Lower leg skin (tissue), 4 donors: ENCODE measurements around the gene CTDSP2. TPM values are rescaled to one million over a fixed set of nuclear protein-coding genes. Genes with fewer than 3 reads are reported as not detected.
"Not testable (repeated sequence)": the region's sequence is repeated elsewhere in the genome, so short reads cannot be mapped to it uniquely, and the experiment has no call there.

Source experiments
- DNase-seq, 2 donors: peaks; one replicate each; pipeline ENCODE4 v3.0.0-alpha.2; 2019; ENCODE audit warnings: low spot score in 2 of 2
- H3K4me3 ChIP-seq: fragments of 200-600 bp; sonication (generic); 2 replicates; pipeline ENCODE4 v1.5.1; 2017; ENCODE audit warnings: mild to moderate bottlenecking, low read depth; ENCODE audit not compliant: poor library complexity, severe bottlenecking
- CTCF ChIP-seq, 3 donors: fragments of 450-650 bp; IDR thresholded peaks; one replicate each; pipeline ENCODE4 v1.5.1; 2016; ENCODE audit warnings: antibody characterized with exemption in 3 of 3, mild to moderate bottlenecking in 3 of 3, moderate library complexity in 2 of 3
- POLR2A ChIP-seq, 2 donors: fragments of 450-650 bp; IDR thresholded peaks; one replicate each; pipeline ENCODE4 v1.6.1; 2016 to 2017; ENCODE audit warnings: antibody characterized with exemption in 2 of 2, mild to moderate bottlenecking in 1 of 2, moderate library complexity in 1 of 2
- WGBS, 2 donors: methylation state at CpG; one replicate each; pipeline ENCODE4 v1.1.5; 2018; 5-methylcytosine and 5-hydroxymethylcytosine counted together
- intact Hi-C: fragments of 100-400 bp; cut with DNase I; formaldehyde crosslinking; loops from one replicate; pipeline ENCODE4 v1.15.0; 2023; ENCODE audit warnings: low total_unique reads
- total RNA-seq, 4 donors: library from RNA; depleted of rRNA; stranded (reverse); fragments of >200 nt; gene quantifications; one replicate each; pipeline ENCODE4 v1.1.0, GENCODE V29; 2016

CTDSP2 gene
- total RNA-seq, 4 donors from 2014 or later = 129 to 174 (median 169) TPM

- 88 to 91% methylated on average over 16 of the region's 18 CpGs for WGBS, 2 donors
- intact Hi-C loops = no loop called here
- DNase-seq = no peak
- H3K4me3 ChIP-seq = no peak overlapping the region
- TF ChIP-seq POLR2A (IDR thresholded peaks at IDR 0.05) (no peak), CTCF (IDR thresholded peaks at IDR 0.05) (no peak)
Measured at GRCh38 chr12:57823908-57824640, 22.5 kb downstream of the CTDSP2 start.

- intact Hi-C loops = no loop called here
- no peak for DNase-seq
- 75 to 80% methylated on average over 15 to 17 of the region's 17 CpGs for WGBS, 2 donors
- TF ChIP-seq CTCF (IDR thresholded peaks at IDR 0.05) (no peak), POLR2A (IDR thresholded peaks at IDR 0.05) (no peak)
- no peak overlapping the region for H3K4me3 ChIP-seq
Measured at GRCh38 chr12:57823131-57823907, 23.2 kb downstream of the CTDSP2 start.

GRCh38 chr12:57822392-57823130 lies 24.0 kb downstream of the CTDSP2 start:
- no peak overlapping the region for H3K4me3 ChIP-seq
- intact Hi-C loops = no loop called here
- TF ChIP-seq POLR2A (IDR thresholded peaks at IDR 0.05) (no peak), CTCF (IDR thresholded peaks at IDR 0.05) (no peak)
- 70 to 78% methylated on average over 10 of the region's 10 CpGs for WGBS, 2 donors
- DNase-seq = no peak

- H3K4me3 ChIP-seq = no peak overlapping the region
- no peak for DNase-seq
- intact Hi-C loops = no loop called here
- no peak for TF ChIP-seq CTCF (IDR thresholded peaks at IDR 0.05)
- TF ChIP-seq POLR2A (IDR thresholded peaks at IDR 0.05) = no peak
- 60 to 61% methylated on average over 10 of the region's 10 CpGs for WGBS, 2 donors
Measured at GRCh38 chr12:57821474-57822214, 24.9 kb downstream of the CTDSP2 start.

- DNase-seq, intact Hi-C loops, H3K4me3 ChIP-seq: not testable (repeated sequence)
- WGBS, 2 donors = 75 to 80% methylated on average over 5 of the region's 5 CpGs
Measured at GRCh38 chr12:57821015-57821414, 25.5 kb downstream of the CTDSP2 start.

GRCh38 chr12:57820119-57820518 lies 26.4 kb downstream of the CTDSP2 start:
- WGBS, 2 donors = 77 to 85% methylated on average over 8 of the region's 8 CpGs
- DNase-seq, intact Hi-C loops, H3K4me3 ChIP-seq: not testable (repeated sequence)

- 87 to 95% methylated on average over 3 of the region's 3 CpGs for WGBS, 2 donors
- intact Hi-C loops, H3K4me3 ChIP-seq, DNase-seq: not testable (repeated sequence)
Measured at GRCh38 chr12:57817990-57818331, 28.6 kb downstream of the CTDSP2 start.
